NCI-H2107 treated with DMSO at 0.1 percent for 48 hours (cell line): ENCODE data around the gene ATE1.
"Not testable (repeated sequence)": the region's sequence is repeated elsewhere in the genome, so short reads cannot be mapped to it uniquely, and the experiment has no call there.

ENCODE experiments used
- DNase-seq: peaks from one replicate; lab custom pipeline; 2025; ENCODE audit not compliant: unreplicated experiment; lab: John Stamatoyannopoulos, UW

Gene ATE1

DNA sequence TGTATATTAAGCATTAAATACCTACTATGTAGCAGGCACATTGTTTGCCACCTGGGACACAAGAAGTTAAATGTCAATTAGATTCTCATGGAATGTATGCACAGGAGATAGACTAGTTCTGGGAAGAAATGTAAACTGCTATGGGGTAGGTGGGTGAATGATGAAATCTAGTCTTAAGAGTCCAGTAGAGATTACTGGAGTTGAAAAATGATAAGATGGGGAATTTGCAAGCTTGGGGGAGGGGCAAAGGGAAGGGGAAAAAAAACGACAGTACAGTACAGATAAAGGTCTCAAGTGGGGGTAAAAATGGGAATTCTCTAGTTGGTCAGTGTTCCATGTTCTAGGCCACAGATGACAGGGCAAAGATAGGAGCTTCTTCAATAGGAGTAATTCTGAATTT, 94.4 kb downstream of the ATE1 start:
- DNase-seq: no peak

DNA sequence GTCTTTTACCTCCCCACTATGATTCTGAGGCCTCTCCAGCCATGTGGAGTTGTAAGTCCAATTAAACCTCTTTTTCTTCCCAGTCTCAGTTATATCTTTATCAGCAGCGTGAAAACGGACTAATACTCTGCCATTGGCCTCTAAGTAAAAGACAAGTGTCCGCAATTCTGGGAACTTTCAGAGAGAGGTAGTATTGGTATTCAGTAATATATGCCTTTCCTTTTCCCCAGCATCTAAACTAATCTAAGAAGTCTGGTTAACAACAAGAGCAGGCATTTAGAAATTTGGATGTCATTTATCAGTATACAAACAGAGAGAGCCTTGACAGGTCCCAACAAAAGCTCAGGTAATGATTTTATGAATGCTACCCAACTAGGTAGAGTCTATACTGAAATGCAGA, 95.2 kb downstream of the ATE1 start:
- no peak for DNase-seq

DNA sequence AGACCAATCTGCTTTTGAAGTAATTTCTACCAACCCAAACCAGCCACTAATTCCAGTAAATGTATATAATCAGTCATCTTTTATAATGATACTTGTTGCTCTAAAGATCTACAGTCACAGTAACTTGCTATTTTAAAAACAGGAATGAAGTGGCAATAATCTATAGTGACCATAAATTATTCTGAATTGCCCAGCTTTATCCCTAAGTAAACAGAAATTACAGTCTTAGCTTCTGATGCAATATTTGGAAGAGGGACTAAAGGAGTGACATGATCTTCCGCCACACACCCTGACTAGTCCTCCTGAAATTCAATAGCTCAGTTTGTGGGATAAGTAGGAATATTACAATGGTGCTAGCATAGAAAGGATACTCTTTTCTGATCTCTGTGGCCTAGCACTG, 96.1 kb downstream of the ATE1 start:
- peak; percentile 34 for DNase-seq

DNA sequence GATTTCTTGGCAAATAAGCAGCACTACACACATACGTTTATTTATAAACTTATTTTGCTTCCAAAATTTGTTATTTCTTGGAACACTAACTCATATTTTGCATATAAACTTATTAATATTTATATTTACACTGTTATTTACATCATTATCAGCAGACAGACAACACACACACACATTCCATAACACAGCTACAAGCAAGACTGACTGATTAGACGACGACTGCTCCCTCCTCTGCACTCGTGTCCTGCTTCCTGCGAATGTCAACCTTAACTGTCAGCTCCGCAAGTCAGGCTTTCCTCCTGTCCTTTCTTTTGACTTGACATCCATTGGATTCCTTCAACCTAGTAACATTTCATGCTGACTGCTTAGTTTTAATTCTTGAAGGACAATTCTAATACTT, 96.6 kb downstream of the ATE1 start:
- no peak for DNase-seq

DNA sequence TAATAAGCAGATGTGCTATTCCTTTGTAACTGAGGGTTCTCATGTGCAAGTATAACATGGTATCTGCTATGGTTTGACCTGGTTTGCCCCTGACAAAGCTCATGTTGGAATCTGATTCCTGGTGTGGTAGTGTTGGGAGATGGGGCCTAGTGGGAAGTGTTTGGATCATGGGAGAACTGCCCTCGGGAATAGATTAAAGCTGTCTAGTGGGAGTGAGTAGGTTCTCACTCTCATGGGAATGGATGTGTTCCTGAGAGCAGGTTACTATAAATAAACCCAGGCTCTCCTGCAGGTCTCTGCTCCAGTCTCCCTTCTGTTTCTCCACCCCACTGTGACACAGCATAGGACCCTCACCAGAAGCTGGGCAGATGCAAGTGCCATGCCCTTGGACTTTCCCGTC, 97.7 kb downstream of the ATE1 start:
- no peak for DNase-seq

DNA sequence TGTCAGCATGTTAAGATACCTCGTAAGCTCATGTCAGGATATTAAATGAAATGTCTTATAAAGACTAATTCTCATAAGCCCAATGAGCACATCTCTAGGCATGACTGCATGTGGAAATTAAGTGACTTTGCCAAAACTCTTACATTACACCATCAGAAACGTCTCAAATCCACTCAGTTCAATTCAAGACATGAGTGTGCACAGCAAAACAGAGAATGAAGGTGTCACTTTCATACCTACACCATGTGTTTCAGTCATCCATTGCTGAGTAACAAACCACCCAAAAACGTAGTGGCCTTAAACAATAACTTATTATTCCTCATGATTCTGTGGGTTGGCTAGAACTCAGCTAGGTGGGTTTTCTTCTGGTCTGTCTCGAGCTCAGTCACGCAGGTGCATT, 99.8 kb downstream of the ATE1 start:
- no peak for DNase-seq

DNA sequence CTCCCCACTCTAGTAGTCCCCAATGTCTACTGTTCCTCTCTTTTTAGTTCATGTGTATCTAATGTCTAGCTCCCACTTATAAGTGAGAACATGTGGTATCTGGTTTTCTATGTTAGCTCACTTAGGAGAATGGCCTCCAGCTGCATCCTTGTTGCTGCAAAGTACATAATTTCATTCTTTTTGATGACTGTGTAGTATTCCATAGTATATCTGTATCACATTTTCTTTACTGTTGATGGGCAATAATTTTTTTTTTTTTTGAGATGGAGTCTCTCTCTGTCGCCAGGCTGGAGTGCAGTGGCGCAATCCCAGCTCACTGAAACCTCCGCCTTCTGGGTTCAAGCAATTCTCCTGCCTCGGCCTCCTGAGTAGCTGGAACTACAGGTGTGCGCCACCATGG, 101.1 kb downstream of the ATE1 start:
- DNase-seq: not testable (repeated sequence)

DNA sequence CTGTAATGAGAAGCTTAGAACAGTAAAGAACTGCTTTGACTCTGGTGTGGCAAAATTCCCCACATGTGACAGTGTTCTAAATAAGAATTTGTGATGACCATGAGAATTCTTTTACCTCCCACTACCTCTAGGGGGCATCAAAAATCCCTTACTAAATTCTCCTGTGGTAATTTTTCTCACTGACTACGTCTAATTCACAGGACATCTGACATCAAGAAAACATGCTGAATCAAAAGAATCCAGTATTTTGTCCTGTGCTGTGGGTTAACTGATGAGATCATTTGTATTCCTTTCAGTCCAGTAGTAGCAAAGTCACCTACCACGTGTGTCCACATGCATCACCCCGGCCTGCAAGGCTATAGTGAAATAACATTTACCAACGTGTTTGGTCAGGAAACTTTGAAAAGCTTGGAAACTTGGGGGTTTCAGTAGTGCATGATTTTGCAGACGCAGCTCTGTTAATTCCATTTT, 103.8 kb downstream of the ATE1 start:
- peak; percentile 23 for DNase-seq

DNA sequence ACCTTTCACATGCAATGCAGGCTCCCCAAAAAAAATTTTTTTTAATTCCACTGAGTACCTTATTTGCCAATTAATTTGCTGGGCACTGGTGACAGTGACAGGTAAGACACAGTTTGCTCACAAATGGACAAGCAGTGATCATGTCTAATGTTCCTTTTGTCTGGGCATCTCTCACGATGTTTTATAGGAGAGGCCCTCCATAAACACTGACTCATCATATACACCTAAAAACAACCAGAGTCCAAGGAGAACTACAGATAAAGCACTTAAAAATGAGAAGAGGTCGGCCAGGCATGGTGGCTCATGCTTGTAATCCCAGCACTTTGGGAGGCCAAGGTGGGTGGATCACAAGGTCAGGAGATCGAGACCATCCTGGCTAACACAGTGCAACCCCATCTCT, 105.1 kb downstream of the ATE1 start:
- no peak for DNase-seq

DNA sequence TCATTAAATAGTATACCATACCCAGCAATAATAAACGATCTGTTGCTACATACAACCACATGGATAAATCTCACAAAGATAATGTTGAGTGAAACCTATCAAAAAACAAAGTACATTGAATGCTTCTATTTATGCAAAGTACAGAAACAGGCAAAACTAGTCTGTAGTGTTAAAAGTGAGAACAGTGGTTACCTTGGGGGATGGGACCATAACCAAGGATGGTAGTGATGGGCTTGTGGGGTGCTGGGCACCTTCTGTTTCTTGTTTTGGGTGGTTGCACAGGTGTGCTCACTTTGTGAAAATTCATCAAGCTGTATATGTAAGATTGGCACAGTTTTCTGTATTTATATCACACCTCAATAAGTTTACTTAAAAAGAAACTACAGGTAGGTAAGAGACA, 105.7 kb downstream of the ATE1 start:
- no peak for DNase-seq

DNA sequence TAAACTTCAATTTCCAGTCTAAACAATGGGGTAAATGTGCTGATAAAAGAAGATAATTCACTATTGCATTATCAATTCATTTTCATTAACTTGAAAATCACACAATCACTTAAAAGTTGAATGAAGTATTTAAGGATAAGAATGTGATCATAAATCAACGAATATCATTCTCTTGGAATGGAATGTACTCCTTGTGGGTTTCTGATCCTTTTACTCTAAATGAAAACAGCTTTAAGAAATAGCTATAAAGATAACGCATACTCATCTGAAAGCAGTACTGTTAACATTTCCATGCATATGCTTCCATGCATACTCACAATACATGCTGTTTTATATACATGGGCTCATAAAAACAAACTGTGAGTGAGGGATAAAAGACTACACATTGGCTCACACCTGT, 108.8 kb downstream of the ATE1 start:
- DNase-seq: no peak

DNA sequence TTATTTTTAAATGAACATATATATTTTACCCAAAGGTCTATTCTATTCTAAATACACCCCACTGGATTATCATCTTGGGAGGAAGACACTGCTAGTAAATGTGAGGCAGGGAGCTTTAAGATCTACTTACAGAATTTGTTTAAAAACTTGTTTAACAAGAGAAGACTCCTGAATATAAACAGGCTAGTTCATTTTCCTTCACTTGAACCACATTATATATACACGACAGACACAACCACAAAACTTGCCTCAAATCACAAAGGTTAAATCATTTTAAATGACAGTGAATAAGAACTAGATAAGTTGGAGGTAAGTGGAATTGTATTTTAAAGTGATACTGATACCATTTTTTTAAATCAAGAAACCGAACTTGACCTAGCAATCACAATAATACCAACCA, 109.2 kb downstream of the ATE1 start:
- no peak for DNase-seq

DNA sequence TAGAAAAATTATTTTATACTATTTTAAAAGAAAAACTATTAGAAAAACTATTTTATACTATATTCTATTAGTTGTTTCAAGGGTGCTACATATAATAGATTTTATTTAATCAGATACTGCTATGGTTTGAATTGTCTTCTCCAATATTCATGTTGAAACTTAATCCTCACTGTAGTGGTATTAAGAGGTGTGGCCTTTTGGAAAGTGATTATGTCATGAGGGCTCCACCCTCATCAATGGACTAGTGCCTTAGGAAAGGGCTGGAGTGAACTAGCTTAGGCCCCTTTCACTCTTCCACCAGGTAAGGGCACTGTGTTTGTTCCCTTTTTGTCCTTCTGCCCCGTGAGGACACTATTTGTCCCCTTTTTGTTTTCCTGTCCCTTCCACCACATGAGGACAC, 111.6 kb downstream of the ATE1 start:
- no peak for DNase-seq

DNA sequence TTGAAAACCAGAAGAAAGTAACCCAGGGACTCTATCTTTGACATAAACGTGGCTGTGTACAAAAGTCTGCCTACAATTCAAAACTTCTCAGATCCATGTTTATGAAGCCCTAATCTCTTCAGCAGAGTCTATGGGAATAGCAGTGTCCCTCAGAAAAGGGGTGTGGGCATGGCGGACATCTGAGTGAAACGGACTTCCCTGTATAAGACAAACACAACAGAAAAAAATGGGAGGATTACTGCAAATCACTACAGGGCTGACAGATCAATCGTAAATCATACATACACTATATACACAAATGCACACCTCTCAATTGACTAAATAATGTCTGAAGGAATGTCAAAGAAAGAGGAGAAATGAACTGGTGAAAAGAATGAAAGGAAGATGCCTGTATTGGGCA, 114.0 kb downstream of the ATE1 start:
- no peak for DNase-seq

DNA sequence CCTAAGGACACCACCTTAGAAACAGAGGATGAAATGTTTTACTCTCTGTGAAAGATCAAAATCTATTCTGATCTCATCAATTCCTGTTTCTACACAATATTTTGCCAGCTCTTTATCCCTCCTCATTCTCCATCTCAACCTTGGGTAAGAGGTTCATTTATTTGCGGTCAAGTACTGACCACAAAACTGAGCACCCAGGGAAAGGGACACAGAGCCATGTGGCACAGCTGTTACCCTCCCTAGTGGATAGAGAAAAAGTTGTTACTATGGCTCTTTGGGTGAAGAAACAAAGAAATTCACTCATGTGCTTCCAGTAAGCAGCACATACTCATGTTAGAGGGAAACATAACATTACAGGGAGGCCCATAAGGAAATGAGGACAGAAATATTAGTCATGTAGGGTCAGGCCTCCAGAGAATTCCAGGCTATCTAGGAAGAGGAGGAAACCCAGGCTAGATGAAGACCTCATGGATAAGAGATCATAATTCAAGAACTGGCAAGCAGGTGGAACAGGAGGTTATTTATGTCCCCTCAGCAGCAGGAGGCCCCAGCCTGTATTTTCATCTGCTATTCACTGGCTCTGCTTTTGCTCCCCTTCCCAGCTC, 114.5 kb downstream of the ATE1 start:
- DNase-seq: peak; percentile 9

DNA sequence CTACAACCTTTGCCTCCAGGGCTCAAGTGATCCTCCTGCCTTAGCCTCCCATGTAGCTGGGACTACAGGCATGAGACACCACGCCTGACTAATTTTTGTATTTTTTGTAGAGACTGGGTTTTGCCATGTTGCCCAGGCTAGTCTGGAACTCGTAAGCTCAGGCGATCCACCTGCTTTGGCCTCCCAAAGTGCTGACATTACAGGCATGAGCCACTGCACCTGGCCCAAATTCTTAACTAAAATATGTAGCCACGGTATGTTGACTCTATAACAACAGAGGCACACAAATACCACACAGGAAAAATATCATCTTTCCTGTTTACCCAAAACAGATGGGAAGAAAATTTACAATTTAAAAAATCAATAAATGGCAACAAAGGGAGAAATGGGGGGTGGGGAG, 115.8 kb downstream of the ATE1 start:
- DNase-seq: no peak

DNA sequence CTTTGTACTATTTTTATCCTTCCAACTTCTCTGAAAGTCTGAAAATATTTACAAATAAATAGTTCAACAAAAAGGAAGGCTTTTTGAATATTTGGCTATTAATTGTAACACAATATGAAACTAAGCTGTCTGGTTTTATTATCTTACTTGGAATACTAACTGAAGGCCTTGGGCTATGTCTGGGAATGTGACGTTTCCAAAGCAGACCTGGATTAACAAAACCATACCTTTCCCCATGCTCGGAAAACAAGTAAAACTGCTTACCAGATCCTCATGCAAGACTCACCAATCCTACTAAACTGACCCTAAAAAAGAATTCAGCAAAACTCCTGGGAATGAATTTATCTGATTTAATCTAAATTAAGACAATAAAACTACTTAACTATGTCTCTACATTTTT, 116.4 kb downstream of the ATE1 start:
- no peak for DNase-seq

DNA sequence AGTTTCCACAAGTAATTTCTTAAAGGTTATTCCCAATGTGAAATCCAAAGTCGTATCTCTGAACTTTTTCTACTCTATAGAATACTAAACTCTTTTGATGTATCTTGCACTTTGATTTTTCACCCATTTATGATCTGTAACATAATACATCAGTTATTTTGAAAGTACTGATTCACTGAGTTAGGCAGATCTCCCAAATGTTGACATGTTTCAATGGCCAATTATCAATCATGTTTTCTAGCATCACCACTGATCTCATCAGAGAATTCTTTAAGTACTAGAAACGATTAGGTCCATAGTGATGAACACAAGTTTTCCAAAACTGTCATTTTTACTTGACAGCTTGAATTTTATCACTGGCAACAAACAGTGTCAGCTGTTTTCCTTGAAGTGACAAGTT, 119.0 kb downstream of the ATE1 start:
- no peak for DNase-seq

DNA sequence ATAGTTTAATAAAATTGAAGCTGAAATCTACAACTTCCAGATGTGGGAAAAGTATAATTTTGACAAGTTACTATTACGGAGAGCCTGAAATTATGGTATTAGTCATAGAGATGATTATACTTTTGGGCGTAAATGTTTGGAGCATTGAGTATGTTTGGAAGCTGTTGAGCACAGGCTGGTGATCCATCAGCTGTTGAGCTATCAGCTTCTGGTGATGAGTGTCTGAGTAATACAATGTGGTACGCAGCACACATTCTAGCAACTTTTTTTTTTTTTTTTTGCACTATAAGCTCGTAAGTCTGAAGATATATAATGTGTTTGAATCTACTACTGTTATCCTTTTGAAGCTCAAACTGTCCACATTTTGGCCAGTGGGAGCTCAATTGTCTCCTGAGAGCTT, 123.4 kb downstream of the ATE1 start:
- no peak for DNase-seq

DNA sequence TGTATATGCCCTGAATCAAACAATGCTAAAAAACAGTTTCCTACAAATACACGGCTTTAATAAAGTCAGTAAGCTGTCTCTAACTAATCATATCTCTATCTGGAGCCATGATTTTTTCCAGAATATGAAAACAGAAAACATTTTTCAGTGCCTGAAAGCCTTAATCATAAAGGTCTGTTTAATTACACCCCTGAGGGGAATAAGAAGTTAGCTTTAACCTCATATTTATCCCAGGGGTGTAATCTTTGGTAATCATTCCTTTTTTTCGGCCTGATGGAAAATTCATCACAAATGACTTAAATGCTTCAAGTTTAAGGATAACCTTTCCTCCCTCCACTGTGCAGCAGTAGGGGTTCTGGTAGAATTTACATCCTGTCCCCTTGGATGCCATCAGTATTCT, 124.2 kb downstream of the ATE1 start:
- DNase-seq: no peak

DNA sequence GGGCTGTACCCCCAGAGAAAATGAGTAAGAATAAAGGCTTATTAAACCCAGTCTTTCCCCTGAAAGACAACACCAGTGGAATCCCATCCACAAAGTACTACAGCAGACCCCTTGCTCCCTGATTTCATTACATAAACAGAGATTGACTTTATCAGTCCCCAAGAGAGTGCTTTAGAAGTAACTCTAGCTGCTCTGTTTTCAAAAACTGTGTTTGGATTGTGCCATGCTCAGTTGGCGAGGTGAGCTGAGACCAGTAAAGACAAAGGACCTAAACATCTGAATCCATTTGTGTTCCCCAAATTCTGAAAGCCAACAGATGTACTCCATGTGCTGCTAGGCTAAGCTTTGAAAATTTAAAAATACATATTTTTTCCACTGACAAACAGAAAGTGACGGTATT, 127.0 kb downstream of the ATE1 start:
- peak; percentile 38 for DNase-seq

DNA sequence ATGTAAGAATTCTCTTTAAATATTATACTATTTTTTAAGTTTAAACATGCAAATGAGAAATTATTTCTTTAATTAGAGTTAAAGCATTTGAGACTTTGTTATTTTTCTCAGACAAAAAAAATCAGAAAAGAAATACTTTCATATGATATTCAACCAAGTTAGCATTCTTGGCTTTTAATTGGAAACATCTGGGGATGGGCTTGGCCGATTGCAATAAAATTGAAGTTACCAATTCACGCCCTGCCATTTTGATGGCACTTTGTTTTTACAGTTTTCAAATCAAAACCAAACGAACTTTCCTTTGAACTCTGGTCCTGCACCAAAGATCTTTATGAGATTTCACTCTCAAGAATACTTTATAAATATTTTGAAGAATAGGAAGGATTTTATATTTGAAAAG, 127.7 kb downstream of the ATE1 start:
- DNase-seq: no peak

DNA sequence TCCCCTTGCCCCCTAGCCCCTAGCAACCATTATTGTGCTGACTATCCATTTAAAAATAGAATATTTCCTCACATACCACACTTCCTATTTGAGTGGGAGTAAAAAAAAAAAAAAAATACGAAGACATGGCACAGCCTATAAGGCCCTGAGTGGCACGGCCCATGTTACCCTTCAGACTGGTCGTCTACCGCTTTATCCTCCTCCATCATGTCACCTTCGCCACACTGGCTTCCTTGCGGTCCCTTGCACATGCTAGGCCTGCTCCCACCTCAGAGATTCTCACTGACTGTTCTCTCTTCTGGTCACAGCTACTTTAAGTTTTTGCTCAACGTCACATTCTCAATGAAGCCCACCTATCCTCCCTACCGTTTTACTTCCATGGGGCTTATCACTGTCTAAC, 130.3 kb downstream of the ATE1 start:
- no peak for DNase-seq

DNA sequence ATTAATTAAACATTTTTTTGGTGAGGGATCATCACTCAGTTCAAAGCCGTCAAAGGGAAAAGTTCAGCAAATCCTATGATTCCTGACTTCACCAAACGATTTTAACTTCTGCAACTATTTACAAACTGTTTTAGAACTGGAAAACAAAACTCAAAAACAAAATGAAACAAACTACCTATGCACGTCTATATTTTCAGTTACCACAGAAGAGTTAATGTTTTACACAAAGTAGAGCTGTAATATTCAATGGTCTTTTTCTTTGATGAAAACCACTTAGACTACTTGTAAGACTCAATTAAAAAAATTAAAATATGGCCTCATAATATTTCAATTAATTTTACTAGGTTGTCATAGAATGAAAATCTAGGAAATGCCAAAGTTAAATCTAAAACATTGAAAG, 131.5 kb downstream of the ATE1 start:
- DNase-seq: no peak
